ENCODE measurements around the gene SYPL1. TPM values are rescaled to one million over a fixed set of nuclear protein-coding genes. Genes with fewer than 3 reads are reported as not detected.

Gene SYPL1
- total and polyA plus RNA-seq, 9 of the 15 experiments (the other 6 are each of a cell fraction or from before 2014, with no cell fraction given), result 23.8 to 214 (median 70.2) TPM

DNA sequence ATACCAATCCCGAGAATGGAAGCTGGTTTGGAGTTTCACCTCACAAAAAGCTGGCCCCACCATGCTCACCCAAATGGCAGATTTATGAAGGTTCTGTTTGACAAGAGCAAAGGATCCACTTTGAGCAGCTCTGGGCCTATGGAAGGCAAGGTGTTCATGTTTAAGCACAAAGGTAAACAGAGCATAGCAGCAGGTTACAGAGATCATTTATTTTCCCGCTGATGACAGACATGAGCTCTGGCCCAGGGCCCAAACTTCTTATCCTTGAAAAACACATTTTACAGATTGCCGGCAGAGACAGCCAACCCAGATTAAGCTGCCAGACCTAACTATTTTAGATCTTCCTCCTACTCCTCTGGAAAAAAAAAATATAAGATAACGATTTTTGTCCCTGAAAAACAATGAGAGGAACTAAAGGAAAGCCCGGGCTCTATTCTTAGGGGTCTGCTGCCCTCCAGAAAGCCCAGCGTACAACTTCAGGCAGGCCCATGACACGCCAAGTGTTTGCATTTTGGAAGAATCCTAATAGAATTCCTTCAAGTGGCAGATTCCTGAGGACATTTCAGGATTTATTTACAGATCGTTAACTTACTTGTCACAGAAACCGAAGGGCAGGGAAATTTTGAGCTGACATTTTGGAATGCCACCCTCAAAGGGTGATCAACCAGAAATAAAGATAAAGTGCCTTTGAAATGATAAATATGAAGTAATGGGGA is 40.0 kb downstream of the SYPL1 start (continued):
- no peak for TF ChIP-seq ZNF263 (CRISPR knock-in tag; IDR thresholded peaks at IDR 0.05; ENCODE audit: borderline replicate concordance)
- TF ChIP-seq ZNF766 (CRISPR knock-in tag; conservative IDR thresholded peaks at IDR 0.05), result peak; percentile 93
- TF ChIP-seq HMGN3 (IDR thresholded peaks at IDR 0.05; ENCODE audit: borderline replicate concordance, extremely low read depth, insufficient read length, low read depth, low read length), result peak; percentile 97
- no peak for TF ChIP-seq ZNF57 (CRISPR knock-in tag; IDR thresholded peaks at IDR 0.05)
- TF ChIP-seq HIVEP1 (CRISPR knock-in tag; IDR thresholded peaks at IDR 0.05), result no peak
- peak; percentile 99 for TF ChIP-seq SOX6 (IDR thresholded peaks at IDR 0.05)
- TF ChIP-seq ZNF431 (CRISPR knock-in tag; IDR thresholded peaks at IDR 0.05), result no peak
- TF ChIP-seq PHF20 (IDR thresholded peaks at IDR 0.05; ENCODE audit: partially characterized antibody), result no peak
- no peak for TF ChIP-seq PTBP1 (IDR thresholded peaks at IDR 0.05; ENCODE audit: low read depth, low read length)
- no peak; the same call in 1 of the 2 replicates for TF ChIP-seq TOE1 (IDR thresholded peaks at IDR 0.05; ENCODE audit: borderline replicate concordance)
- TF ChIP-seq TOE1 (CRISPR knock-in tag; IDR thresholded peaks at IDR 0.05; ENCODE audit: borderline replicate concordance, low read depth), result no peak
- no peak for TF ChIP-seq FOXJ3 (CRISPR knock-in tag; IDR thresholded peaks at IDR 0.05)
- no peak for TF ChIP-seq IFI16 (CRISPR knock-in tag; IDR thresholded peaks at IDR 0.05)
- TF ChIP-seq, protein P1, sequence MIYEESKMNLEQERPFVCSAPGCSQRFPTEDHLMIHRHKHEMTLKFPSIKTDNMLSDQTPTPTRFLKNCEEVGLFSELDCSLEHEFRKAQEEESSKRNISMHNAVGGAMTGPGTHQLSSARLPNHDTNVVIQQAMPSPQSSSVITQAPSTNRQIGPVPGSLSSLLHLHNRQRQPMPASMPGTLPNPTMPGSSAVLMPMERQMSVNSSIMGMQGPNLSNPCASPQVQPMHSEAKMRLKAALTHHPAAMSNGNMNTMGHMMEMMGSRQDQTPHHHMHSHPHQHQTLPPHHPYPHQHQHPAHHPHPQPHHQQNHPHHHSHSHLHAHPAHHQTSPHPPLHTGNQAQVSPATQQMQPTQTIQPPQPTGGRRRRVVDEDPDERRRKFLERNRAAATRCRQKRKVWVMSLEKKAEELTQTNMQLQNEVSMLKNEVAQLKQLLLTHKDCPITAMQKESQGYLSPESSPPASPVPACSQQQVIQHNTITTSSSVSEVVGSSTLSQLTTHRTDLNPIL (CRISPR knock-in tag; IDR thresholded peaks at IDR 0.05), result no peak
- TF ChIP-seq BCOR (IDR thresholded peaks at IDR 0.05), result peak; percentile 88
- no peak for TF ChIP-seq PCBP1 (IDR thresholded peaks at IDR 0.05; ENCODE audit: low read depth, low read length, poor library complexity, severe bottlenecking)
- TF ChIP-seq CBX5 (IDR thresholded peaks at IDR 0.05; ENCODE audit: borderline replicate concordance, low read depth), result no peak
- no peak for TF ChIP-seq SP2 (IDR thresholded peaks at IDR 0.05; ENCODE audit: extremely low read depth, low read depth, low read length, poor library complexity, severe bottlenecking)
- TF ChIP-seq, protein P2, sequence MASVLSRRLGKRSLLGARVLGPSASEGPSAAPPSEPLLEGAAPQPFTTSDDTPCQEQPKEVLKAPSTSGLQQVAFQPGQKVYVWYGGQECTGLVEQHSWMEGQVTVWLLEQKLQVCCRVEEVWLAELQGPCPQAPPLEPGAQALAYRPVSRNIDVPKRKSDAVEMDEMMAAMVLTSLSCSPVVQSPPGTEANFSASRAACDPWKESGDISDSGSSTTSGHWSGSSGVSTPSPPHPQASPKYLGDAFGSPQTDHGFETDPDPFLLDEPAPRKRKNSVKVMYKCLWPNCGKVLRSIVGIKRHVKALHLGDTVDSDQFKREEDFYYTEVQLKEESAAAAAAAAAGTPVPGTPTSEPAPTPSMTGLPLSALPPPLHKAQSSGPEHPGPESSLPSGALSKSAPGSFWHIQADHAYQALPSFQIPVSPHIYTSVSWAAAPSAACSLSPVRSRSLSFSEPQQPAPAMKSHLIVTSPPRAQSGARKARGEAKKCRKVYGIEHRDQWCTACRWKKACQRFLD (CRISPR knock-in tag; IDR thresholded peaks at IDR 0.05), result no peak; the same call in 1 of the 2 replicates
- TF ChIP-seq, protein P3, sequence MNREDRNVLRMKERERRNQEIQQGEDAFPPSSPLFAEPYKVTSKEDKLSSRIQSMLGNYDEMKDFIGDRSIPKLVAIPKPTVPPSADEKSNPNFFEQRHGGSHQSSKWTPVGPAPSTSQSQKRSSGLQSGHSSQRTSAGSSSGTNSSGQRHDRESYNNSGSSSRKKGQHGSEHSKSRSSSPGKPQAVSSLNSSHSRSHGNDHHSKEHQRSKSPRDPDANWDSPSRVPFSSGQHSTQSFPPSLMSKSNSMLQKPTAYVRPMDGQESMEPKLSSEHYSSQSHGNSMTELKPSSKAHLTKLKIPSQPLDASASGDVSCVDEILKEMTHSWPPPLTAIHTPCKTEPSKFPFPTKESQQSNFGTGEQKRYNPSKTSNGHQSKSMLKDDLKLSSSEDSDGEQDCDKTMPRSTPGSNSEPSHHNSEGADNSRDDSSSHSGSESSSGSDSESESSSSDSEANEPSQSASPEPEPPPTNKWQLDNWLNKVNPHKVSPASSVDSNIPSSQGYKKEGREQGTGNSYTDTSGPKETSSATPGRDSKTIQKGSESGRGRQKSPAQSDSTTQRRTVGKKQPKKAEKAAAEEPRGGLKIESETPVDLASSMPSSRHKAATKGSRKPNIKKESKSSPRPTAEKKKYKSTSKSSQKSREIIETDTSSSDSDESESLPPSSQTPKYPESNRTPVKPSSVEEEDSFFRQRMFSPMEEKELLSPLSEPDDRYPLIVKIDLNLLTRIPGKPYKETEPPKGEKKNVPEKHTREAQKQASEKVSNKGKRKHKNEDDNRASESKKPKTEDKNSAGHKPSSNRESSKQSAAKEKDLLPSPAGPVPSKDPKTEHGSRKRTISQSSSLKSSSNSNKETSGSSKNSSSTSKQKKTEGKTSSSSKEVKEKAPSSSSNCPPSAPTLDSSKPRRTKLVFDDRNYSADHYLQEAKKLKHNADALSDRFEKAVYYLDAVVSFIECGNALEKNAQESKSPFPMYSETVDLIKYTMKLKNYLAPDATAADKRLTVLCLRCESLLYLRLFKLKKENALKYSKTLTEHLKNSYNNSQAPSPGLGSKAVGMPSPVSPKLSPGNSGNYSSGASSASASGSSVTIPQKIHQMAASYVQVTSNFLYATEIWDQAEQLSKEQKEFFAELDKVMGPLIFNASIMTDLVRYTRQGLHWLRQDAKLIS (CRISPR knock-in tag; IDR thresholded peaks at IDR 0.05), result no peak
- peak; percentile 57 for TF ChIP-seq MEF2A (IDR thresholded peaks at IDR 0.05; ENCODE audit: control insufficient read depth, low read depth, low read length)
- no peak for TF ChIP-seq ZNF140 (CRISPR knock-in tag; IDR thresholded peaks at IDR 0.05)
- no peak for TF ChIP-seq CHD1 (IDR thresholded peaks at IDR 0.05; ENCODE audit: low read length)

Data from K562 (cell line).